NCI-H1048 (cell line): ENCODE results near the gene PCSK6.
"Not testable (repeated sequence)": the region's sequence is repeated elsewhere in the genome, so short reads cannot be mapped to it uniquely, and the experiment has no call there.

ENCODE experiments used
- DNase-seq: peaks from one replicate; lab custom pipeline; 2025; lab: John Stamatoyannopoulos, UW

Gene PCSK6

DNA sequence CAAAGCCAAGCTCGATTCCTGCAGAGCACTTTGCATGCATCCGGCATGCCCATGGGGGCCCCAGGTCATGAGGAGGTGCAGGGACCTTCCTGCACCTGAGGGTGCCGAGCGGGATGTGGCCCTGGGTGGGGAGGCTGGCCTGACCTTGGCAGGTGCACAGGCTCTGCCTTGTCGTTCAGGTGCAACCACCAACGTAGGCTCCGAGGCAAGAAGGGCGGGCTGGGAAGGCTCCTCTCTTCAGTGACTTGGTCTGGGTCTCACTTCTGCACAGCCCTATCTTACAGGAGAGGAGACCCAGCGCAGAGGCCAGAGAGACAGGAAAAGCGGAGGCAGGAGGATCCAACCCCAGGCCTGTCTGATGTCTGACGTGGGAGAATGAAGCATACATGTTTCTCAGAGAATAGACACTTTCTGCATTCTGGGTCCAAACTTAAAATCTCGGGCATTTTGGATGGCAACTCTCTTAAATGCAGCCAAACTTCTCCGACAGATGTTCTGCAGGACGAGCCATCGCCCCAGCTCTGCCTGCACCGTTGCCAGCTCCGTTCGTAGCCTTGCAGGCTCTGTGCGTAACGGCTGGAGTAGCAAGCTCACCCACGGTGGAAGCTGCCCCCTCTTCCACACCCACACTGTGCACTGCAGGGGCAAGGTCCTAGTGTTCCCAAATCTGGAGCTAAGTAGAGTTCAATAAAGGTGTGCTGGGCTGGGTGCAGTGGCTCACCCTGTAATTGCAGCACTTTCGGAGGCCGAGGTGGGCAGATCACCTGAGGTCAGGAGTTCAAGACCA is 133.6 kb downstream of the PCSK6 start:
- DNase-seq = no peak

- no peak for DNase-seq
Observed at GRCh38 chr15:101354891-101355623, 134.4 kb downstream of the PCSK6 start.

DNA sequence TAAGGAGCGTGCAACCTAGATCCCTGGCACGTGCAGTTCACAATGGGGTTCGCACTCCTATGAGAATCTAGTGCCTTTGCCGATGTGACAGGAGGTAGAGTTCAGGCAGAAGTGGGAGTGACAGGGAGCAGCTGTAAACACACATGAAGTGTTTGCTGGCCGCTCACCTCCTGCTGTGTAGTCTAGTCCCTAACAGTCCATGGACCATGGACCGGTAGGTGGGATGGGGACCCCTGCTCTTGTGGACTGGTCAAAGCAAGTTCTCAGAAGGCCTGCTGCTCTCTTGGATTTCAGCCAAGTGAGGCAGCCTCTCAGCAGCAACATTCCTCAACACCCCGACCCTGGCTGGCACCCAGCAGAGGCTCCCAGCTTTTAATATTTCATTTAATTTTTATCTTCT is 136.3 kb downstream of the PCSK6 start:
- no peak for DNase-seq

DNA sequence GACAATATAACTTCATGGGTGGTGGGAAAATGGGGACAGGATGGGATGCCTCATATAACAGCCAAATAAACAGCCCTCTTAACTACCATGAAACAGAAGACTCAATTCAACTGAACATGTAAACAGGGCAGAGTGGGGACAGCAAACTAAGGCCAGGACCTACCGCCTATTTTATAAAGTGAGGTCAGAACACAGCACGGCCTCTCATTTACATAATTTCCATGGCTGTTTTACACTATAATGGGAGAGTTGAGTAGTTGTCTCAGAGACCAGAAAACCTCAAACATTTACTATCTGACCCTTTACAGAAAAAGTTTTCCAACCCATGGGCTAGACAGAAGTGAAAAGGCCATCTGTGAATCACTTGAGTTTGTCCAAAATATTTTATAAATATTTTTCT is 137.8 kb downstream of the PCSK6 start:
- no peak for DNase-seq

DNA sequence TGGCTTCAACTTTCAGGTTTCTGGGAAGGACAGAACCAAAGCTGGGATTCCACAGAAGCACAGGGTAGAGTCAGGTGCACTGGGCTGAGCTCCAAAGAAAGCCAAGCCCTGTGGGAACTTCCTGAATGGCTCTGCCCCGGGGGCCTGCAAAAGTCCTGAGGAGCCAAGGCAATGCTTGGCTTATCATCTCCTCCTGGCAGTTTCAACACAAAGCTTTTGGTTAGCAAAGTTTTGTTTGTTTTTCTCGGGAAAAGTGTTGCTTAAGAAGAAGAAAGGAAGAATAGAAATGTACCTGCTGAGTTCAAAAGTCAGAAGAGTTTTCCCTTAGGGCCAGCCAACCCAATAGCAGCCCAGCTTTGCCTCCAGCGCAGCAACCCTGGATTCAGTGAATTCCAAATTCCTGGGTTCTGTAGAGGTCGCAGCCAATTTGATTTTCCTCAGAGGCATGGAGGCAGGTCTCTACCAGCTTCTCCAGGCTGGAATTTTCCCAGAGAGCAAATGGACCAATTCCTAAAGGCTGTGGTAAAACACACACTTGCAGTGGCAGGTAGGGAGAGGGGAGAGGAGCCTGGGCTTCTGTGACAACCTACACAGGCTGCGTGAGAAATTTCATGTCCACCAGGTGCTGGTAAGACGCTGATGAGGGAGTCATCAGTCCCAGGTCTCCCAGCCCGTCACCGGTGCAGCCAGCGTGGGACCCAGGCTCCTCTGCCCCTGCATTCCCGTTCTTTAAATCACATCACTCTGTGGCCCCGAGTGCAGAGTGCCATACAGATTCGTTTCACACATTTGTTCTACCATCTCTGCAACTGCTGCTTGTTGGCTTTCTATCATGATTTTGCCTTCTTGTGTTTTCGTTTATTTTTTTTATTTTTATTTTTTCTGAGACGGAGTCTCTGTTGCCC is 140.2 kb downstream of the PCSK6 start:
- no peak for DNase-seq

- no peak for DNase-seq
Observed at GRCh38 chr15:101348643-101349042, 140.9 kb downstream of the PCSK6 start.

- no peak for DNase-seq
Observed at GRCh38 chr15:101348015-101348414, 141.5 kb downstream of the PCSK6 start.

- no peak for DNase-seq
Observed at GRCh38 chr15:101347454-101347853, 142.1 kb downstream of the PCSK6 start.

DNA sequence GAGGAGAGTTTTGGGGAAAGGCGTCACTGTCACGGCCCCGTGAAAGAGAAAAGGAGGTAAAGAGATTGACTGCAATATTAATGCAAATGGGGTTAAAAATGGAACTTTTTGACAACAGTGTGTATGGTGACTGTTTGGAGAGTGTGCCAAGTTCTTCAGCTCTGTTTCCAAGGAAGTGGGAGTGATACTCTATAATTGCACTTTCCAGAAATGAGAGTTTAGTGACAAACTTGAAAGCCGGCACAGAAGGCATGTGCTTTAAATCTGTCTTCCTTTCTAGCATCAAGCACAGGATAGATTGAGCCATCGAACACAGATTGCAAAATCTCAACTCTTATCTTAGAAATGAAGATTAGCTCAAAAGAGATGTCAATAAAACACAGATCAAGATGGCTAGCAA is 142.6 kb downstream of the PCSK6 start:
- no peak for DNase-seq

- no peak for DNase-seq
Observed at GRCh38 chr15:101342056-101342455, 147.5 kb downstream of the PCSK6 start.

- DNase-seq = no peak
Observed at GRCh38 chr15:101338502-101339057, 150.9 kb downstream of the PCSK6 start.

- DNase-seq = no peak
Observed at GRCh38 chr15:101337976-101338375, 151.5 kb downstream of the PCSK6 start.

DNA sequence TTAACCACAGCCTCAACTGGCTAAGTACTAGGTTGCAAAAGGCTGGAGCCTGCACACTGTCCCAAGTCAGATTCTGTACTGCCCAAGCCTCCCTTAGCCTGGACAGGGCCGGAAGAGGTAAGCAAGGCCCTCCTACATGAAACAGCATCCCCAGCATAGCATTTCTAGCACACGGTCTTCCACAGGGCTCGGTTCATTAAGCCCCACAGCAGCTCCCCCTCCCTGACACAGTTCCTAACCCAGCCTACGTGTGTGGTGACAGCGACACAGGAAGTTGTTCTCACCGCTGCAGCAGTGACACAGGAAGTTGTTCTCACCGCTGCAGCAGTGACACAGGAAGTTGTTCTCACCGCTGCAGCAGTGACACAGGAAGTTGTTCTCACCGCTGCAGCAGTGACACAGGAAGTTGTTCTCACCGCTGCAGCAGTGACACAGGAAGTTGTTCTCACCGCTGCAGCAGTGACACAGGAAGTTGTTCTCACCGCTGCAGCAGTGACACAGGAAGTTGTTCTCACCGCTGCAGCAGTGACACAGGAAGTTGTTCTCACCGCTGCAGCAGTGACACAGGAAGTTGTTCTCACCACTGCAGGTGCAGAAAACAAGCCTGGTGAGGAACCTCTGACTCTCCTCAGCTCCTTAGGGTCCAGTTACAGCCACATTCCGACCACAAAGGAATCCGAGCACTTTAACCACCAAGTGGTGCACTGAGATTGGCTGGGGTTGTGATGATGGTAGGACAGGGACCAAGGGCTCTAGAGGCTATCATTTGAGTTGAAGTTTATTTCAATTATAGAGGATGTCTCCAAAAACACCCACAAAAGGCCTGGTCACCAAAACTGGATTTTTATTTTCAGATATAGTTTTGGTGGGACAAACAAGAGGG is 155.4 kb downstream of the PCSK6 start:
- not testable (repeated sequence) for DNase-seq

- no peak for DNase-seq
Observed at GRCh38 chr15:101332061-101332467, 157.4 kb downstream of the PCSK6 start.

- no peak for DNase-seq
Observed at GRCh38 chr15:101329867-101330380, 159.6 kb downstream of the PCSK6 start.

DNA sequence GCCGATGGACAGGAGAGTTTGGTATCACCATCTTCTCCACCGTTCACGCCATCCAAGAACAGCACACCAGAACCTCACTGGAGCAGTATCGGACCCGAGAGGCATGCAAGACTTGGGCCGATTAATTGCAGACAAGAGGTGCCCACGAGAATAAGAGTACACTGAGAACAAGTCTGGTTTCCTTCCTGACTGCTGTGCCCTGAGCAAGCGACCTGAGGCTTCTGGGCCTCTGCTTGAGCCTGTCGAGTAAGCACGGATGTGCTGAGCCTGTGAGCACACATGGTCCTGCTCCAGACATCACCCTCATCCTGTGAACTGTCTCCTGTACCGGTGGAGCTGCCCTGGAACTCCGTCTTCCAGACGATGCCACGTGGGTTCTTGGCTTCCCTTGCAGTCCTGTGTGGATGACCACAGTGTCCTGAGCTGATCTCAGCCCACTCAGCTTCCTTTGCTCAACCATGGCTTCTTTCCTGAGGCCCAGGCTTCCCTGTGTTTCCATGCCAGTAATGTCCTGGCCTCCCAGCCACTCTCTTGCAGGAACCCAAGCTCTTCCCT is 160.1 kb downstream of the PCSK6 start:
- DNase-seq = no peak

GRCh38 chr15:101328001-101328400 is 161.5 kb downstream of the PCSK6 start:
- no peak for DNase-seq

GRCh38 chr15:101327147-101327740 is 162.3 kb downstream of the PCSK6 start:
- DNase-seq = no peak

DNA sequence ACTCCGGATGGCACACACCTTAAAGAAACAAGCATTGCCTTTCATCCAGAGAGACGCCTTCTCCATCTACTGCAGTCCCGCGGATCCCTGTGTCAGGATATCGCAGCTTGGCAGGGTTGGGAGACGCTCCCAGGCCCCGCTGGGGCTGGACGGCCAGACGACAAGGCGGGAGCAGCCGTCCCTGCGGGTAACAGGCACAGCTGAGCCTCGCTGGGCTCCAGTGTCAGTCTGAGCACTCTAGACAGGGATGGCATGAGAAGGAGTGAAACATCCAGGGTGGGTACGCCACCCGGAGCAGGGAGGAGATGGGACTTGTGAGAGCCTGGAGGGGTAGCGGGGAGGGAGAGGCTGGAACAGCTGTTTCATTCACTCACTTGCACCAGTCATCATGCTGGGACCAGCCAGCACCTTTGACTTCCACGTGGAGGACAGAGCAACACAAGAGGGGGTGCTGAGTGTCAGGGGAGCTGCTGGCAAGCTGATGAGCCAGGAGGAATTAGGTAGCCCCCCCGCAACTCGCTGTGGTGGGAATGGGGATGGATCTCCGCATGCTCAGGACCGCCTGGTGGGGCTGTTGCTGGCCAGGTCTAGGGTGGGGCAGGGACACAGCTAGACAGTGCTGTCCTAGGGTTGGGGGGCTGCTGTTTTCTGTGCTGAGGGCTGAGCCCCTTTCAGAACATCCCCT is 162.9 kb downstream of the PCSK6 start:
- no peak for DNase-seq

DNA sequence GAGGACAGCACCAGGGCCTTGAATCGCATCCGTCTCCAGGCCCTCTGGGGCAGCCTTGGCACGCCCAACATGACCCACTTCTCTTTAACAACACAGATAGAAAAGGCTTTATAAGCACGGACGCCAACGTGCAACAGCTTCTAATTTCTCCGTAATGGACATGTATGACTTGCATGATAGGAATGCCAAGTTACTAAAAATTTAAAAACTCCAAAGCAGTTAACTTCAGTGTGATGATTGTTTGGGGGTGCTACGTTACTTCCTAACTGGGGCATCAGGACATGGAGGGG is 163.5 kb downstream of the PCSK6 start:
- DNase-seq = no peak
